GM21423 (cell line): ENCODE measurements around the gene SNIP1.
"Not testable (repeated sequence)": the region's sequence is repeated elsewhere in the genome, so short reads cannot be mapped to it uniquely, and the experiment has no call there.

Experiments used
- ATAC-seq: cut with Tn5 transposase; IDR thresholded peaks from one replicate; pipeline ENCODE4 v1.9.1; 2021; ENCODE audit warnings: mild to moderate bottlenecking, moderate library complexity; ENCODE audit not compliant: unreplicated experiment

Gene SNIP1

DNA sequence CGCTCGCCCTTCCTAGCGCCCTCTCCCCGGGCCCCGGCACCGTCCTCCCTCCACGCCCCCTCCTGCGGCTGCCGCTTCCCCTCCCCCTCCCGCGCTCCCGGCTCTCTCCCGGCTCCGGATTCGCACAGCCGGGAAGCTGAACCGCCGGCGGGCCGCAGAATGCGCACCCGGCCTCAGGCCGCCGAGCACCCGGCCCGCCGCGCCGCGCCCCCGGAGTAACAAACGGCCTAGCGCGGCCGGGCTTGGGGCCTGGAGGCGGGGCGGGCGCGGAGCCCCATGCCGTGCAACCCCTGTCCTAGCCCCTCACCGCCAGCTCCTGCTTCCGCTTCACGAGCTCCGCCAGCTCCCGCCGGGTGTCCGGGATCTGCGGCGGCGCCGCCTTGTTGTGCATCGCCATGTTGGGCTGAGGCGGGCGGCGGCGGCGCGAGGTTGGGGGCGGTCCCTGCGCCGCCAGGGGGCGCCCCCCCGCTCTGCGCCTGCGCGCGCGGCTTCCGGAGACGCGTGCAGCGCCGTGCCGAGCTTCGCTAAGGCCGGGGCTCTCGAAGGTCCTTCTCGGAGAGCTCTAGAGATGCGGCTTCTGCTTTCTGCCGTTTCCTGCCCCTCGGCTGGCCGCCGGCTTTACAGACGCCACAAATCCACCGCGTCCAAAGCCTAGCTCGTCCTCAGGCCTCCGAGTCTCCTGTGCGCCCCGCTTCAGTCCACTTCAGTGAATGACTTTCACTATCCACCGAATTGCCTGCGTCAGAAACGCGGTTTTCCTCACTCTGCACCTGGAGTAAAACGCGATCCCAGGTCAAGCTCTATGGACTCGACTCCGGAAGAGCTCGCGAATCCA lies 39.5 kb downstream of the SNIP1 start, which contains the start of gene MEAF6:
MEAF6 (minus strand) TSS at position 417 of the 835 bp plus-strand sequence; CDS start at position 397, 20 bp downstream.
- ATAC-seq = peak; percentile 88

GRCh38 chr1:37513795-37514349 lies 40.2 kb downstream of the SNIP1 start:
- peak; percentile 23 for ATAC-seq

- ATAC-seq = no peak
These were observed 44.9 kb downstream of the SNIP1 start for GRCh38 chr1:37509181-37509580.

DNA sequence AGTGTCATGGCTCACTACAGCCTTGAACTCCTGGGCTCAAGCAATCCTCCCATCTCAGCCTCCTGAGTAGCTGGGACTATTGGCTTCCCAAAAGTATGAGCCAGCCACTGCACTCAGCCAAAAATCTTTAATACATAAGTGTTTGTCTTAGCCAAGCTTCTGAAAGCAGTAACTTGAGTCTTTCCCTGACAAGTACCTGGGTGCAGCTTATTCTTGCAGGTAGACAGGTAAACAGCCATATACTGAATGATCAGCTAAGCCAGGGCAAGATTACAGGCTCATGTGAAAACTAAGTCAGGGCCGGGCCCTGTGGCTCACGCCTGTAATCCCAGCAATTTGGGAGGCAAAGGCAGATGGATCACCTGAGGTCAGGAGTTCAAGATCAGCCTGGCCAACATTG lies 47.4 kb downstream of the SNIP1 start:
- ATAC-seq = no peak

- not testable (repeated sequence) for ATAC-seq
These were observed 51.3 kb downstream of the SNIP1 start for GRCh38 chr1:37502791-37503190.

GRCh38 chr1:37502104-37502503 lies 52.0 kb downstream of the SNIP1 start:
- no peak for ATAC-seq

DNA sequence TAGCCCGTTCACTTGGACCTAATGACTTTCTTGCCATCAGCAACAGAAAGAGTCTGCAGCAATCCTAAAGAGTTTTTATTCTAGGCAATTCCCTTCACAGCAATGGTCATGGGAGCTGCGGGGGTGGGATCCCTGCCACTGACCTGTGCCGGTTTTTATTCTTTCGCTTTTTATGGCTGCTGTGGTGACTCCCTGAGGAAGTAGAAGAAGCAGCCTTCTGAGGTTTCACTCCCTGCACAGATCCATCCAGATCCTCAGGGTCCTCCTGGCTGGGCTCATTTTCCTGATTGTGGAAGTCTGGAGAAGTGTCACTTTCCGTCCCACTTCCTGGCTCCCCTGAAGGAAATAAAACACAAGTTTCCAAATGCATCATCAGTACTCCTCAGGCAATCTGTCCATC lies 52.4 kb downstream of the SNIP1 start:
- no peak for ATAC-seq

DNA sequence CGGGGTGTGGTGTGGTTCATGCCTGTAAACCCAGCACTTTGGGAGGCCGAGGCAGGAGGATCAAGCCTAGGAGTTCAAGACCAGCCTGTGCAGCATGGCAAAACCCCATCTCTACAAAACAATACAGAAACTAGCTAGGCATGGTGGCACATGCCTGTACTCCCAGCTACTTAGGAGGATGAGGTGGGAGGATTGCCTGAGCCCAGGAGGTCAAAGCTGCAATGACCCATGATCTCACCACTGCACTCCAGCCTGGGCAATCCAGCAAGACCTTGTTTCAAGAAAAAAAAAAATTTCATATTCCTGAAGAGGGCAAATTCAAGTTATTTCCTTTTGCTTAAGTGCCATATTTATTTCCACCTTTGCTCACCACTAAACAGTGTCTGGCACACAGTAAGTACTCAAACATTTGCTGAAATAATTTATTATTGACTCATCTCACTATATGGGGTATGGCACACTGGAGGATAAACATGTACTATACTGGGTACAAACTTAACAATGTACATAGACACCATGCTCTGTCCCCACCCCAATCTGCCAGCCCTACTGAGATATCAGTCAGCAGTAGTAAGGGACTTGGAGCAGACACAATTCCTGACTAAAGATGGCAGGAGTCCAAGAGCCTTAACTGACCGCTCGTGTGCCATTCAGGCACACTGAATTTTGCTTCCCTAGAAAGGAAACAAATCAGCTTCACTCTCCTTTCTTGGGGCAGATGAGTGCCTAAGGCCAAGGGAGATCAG lies 55.0 kb downstream of the SNIP1 start:
- ATAC-seq = no peak

GRCh38 chr1:37497832-37498231 lies 56.3 kb downstream of the SNIP1 start:
- ATAC-seq = no peak

- no peak for ATAC-seq
These were observed 58.2 kb downstream of the SNIP1 start for GRCh38 chr1:37495875-37496274.

GRCh38 chr1:37493336-37494098 lies 60.6 kb downstream of the SNIP1 start:
- ATAC-seq = no peak

DNA sequence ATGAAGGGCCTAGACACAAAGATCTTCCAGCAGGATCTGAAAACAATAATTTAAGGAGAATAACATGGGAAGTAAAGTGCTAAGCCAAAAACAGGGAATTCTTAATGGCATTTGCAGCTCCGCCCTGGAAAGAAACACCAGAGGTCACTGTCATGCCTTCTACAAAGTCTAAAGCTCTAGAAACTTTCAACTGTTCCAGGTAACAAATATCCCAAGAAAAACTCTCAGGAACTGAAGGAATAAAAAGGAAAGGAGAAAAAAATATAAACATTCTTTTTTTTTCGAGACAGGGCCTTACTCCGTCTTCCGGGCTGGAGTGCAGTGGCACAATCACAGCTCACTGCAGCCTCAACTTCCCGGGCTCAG lies 66.5 kb downstream of the SNIP1 start:
- no peak for ATAC-seq

DNA sequence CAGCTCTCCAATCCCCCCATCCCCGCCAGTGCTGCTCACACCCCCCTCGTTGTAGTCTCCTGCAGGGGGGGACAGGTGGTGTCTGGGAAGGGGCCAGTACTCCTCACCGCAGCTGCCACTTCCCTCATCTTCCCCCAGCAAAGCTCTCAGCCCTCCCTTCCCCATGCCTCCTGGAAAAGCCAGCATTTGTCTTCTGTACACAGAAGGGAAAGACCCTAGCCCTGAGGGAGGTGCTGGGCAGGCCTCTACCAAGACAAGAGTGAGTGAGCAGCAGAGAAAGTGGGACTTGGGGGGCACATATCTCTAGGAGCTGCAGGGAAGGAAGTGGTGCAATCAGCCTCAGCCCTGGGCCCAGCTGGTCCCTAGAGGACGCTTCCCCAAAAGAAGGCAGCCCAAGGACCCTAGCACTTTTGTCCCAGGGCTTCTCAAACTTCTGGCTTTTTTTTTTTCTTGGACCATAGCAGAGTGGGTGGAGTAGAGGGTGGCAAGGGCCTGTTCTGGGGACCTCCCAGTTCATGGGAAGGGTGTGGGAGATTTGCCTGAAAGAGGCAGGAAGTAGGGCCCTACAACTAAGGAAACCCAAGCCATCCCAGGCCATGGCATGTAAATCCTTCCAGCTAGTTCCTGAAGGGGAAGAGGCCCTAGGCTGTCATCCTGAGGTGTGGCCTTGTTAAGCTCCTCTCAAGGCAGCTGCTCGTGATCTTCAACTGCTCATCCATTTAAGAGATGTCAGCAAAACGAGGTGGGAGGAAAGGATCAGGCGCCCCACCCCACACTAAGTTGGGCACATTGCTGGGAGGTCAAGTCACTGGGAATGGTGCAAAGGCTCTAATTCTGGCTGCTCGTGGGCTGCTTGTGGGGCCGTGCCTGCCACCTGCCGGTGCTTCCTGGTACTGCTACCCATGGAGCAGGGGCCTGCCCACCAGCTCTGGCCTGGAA lies 67.1 kb downstream of the SNIP1 start:
- ATAC-seq = no peak

DNA sequence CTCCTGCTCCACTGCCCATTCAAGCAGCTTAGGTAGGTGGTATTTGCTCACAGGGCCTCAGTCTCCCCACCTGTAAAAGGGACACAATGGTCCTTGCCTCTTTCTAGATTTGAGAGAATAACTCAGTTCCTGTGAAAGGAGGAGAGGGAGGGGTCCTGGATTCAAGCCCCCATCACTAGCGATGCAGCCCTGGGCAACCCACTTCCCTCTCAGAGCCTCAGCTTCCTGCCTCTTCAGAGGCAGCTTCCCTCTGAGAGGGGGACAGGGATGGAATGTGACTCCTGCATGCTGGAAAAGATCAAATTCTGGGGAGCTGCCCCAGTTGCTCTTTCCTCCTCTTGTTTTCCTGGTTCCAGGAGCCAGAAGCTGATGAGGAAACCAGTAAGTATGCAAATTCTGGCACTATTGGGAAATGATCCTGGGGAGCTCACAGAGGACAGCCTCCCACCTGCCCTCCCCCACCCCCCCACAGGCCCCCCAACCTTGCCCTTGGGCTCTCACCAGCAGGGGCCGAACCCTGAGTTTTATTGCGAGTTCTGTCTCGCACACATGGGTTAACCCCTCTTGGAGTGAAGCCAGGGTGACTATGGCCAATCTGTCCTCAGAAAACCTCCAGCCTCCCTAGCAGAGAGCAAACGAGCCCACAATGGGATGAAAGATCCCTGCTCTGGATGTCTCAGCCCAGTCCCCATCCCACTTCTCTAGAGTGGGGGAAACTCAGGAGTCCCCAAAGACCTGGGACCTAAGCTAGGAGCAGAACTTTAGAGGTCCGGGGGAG lies 68.0 kb downstream of the SNIP1 start:
- ATAC-seq = no peak
